Right renal cortex interstitium (tissue), 3 donors: ENCODE data around the gene LIN9. TPM values are rescaled to one million over a fixed set of nuclear protein-coding genes. Genes with fewer than 3 reads are reported as not detected.
"Not testable (repeated sequence)": the region's sequence is repeated elsewhere in the genome, so short reads cannot be mapped to it uniquely, and the experiment has no call there.

ENCODE experiments used
- DNase-seq, 3 donors: peaks; one replicate each; pipeline ENCODE4 v3.0.0-alpha.2; 2013; ENCODE audit warnings: low read depth in 3 of 3, low spot score in 2 of 3
- polyA plus RNA-seq, 3 donors: library from polyadenylated mRNA; unstranded; fragments of 120-200 nt; gene quantifications; one replicate each; pipeline ENCODE4 v1.2.1, GENCODE V29; 2013; ENCODE audit not compliant: insufficient read length in 3 of 3

Gene LIN9
- polyA plus RNA-seq, 3 donors = 10.5 to 12.1 (median 11.7) TPM

DNA sequence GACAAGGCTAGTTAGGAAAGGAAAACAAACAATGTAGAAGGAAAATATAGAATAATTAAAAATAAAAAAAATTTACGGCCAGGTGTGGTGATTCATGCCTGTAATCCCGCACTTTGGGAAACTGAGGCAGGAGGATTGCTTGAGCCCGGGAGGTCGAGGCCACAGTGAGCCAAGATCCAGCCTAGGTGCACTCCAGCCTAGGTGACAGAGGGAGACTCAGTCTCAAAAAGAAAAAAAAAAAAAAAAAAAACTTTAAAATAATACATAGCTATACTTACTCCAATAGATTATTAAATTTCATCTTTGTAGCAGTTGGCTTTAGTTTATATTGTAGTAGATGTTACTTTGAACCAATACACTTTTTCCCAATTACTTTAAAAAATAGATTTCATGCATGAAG is 32.0 kb downstream of the LIN9 start:
- DNase-seq = no peak

DNA sequence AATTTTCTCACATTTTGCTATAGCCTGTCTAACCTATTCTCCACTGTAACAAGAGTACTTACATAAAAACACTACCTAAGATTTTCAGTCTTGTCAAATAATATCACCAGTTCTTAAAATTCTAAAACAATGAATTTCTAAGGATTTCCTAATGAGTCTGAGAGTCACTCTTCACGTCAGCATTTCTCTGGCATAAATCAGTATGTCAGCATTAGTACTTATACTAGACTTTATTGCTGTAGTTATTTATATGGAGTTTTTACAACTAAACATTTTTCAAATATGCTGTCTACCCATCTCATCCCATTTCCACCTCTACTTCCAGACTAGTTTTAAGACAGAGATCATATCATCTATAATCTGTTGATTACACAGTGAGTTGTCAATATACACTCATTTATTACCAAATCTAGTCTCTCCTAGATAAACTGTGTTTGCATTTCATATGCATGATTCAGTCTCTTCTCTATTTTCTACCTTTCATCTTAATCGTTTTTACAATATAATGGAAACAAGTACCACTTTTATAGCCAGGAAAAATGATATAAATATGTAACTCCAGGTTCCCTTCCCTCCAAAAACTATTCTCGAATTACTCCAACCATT is 32.8 kb downstream of the LIN9 start:
- no peak for DNase-seq

DNA sequence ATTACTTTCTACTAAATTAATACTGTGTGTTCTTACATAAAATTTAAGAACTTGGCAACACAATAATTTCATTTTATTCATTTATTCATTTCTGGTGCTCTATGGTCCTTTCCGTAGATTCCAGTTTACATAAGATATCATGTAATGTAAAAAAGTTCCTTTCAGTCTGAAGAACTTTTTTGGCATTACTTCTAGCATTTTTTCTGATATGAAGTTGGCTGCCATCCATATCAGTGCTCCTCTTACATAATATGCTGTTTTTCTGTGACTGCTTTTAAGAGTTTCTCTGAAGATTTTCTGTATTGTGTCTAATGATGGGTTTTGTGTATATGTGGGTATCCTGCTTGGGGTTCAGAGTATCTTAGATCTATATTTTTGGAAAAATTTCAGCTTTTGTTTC is 34.8 kb downstream of the LIN9 start:
- DNase-seq = no peak

DNA sequence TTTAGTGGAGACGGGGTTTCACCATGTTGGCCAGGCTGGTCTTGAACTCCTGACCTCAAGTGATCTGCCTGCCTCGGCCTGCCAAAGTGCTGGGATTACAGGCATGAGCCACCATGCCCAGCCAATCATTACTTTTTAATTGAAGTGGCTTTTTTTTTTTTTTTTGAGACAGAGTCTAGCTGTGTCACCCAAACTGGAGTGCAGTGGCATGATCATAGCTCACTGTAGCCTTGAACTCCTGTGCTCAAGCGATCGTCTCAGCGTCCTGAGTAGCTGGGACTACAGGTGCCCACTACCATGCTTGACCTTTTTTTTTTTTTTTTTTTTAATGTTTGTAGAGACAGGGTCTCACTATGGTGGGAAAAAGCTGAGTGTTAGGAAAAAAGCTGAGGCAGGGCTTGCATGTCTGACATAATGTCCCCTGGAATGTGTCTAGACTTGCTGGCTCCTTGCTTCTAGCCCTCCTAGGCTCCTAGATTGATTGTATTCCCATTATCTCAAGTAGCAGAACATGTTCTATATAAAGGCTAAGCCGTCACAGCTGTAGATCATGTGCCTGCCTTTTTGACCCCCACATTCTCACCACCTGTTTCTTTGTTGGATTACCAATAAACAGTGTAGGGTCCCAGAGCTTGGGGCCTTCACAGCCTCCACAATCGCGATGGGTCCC is 36.6 kb downstream of the LIN9 start:
- not testable (repeated sequence) for DNase-seq

DNA sequence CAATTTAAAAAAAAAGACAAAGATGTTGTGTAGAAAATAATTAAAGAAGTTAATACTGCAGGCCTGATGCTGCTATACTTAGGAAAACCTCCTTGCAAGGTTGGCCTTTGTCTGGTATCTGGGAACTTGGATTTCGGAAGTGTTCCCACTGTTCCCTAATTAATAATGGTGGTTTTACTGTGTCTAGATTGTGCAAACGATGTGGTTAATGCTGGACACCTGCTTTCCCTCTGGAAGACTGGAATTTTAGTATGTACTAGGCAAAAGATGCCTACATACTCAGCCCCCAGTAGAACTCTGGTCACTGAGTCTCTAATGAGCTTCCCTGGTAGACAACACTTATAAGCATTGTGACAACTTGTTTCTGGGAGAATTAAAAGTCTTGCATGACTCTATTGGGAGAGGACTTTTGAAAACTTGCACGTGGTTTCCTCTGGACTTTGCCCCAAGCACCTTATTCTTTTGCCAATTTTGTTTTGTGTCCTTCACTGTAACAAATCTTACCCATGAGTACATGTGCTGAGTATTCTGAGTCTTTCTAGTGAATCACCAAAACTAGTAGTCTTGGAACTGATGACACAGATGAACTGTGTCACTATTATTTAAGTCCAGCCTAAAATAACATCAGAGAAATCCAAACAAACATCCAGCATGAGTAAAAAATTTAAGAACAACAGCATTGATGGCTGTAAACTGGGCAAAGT is 40.4 kb downstream of the LIN9 start:
- no peak for DNase-seq

DNA sequence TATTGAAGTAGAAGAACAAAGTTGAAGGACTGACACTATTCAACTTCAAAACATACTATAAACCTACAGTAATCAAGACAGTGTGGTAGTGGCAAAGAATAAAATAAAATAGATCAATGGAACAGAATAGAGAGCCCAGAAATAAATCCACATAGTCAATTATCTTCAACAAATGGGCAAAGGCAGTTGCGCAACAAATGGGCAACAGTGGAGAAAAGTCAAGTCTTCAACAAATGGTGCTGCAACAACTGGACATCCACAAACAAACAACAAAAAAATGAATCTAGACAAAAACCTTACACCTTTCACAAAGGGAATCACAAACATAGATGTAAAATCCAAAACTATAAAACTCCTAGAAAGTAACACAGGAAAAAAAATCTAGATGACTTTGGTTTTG is 47.1 kb downstream of the LIN9 start:
- DNase-seq = no peak

DNA sequence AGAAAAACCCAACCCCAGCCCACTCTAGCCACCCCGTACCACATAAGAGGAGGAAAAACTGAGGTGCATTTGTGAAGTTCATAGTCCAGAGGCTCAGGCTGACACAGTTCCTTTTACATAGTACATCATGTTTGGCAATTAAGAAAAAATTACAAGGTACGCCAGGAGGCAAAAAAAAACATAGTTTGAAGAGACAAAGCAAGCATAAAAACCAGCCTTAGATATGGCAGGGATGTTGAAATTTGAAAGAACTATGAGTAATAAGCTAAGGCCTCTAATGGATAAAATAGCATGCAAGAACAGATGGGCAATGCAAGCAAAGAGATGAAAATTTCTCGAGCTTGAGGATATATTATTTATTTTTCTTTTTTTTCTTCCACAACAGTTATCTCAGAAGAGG is 53.6 kb downstream of the LIN9 start:
- DNase-seq = no peak

DNA sequence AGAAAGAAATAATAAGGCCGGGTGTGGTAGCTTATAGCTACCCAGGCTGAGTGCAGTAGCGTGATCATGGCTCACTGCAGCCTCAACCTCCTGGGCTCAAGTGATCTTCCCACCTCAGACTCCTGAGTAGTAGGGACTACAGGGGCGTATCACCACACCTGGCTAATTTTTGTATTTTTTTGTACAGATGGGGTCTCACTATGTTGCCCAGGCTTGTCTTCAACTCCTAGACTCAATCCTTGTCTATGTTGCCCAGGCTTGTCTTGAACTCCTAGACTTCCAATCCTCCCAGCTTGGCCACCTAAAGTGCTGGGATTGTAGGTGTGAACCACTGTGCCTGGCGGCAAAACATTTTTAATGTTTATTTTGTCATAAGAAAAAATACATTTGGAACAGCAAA is 55.0 kb downstream of the LIN9 start:
- DNase-seq = no peak

DNA sequence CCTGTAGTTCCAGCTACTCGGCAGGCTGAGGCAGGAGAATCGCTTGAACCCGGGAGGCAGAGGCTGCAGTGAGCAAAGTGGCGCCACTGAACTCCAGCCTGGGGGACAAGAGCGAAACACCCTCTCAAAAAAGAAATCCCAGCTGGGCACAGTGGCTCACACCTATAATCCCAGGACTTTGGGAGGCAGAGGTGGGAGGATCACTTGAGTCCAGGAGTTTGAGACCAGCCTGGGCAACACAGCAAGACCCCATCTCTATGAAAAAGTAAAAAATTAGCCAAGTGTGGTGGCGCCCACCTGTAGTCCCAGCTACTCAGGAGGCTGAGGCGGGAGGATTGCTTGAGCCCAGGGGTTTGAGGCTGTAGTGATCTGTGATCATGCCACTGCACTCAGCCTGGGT is 56.1 kb downstream of the LIN9 start:
- DNase-seq = not testable (repeated sequence)

DNA sequence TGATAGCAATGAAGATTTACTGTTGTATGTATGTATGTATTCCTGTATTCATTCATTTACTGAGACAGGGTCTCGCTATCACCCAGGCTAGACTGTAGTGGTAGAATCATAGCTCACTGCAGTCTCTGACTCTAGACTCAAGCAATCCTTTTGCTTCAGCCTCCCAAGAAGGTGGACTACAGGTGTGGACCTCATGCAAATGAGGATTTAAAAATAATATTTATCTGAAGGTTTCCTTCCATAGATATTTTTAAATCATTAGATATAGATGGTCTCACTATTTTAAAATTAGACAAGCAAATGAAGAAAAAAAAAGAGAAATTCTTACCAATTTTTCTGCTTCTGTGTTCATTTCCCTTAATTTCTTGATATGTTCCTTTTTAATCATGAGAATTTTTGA is 58.5 kb downstream of the LIN9 start:
- no peak for DNase-seq

DNA sequence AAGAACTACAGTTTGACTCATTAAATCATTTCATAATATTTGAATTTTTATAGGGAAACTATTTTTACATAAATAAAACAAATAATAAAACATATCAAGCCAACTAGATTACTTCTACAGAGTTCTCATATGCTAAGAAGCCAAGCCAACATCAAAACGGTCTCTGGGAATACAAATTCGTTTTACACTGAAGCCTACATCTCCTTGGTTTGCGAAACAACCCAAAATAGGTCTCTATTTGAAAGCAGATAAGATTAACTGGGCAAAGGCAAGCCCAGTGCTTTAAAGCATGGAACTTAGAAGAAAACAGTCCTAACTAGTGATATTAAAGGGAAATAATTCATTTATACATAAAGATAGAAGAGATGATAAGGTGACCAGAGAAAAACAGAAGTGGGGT is 60.2 kb downstream of the LIN9 start:
- DNase-seq = no peak

DNA sequence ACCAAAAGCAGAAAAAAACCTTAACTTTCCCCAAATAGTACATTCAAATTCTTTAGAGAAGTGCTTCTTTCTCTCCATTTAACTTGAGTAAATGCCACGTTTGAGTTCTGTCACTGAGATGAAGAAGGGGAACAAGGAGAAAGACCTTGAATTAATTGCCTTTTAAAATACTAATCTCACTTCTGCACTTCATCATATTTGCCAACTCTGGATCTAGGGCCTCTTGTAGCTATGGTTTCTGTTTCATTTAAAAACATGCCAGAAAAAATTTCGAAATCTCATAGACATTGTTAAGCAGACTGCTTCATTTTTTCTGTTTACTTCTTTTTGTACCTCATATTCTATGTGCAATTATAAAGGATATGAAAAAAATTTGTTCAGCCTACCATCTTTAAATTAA is 60.9 kb downstream of the LIN9 start:
- DNase-seq = no peak

DNA sequence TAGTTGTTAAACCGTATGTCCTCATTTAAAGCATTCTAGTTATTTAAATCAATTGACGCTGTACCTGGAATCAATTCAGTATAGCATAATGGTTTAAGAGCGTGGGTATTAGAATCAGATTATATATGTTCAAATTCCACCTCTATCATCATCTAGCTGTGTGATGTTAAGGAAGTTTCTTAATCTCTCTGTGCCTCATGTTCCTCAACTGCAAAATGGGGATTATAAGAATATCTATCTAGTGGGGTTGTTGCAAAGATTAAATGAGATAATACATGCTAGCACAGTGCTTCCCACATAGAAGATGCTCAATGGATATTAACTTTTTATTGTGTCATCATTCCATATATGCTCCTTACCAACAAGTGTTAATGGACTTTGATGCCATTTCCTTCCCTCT is 69.5 kb downstream of the LIN9 start:
- DNase-seq = no peak

DNA sequence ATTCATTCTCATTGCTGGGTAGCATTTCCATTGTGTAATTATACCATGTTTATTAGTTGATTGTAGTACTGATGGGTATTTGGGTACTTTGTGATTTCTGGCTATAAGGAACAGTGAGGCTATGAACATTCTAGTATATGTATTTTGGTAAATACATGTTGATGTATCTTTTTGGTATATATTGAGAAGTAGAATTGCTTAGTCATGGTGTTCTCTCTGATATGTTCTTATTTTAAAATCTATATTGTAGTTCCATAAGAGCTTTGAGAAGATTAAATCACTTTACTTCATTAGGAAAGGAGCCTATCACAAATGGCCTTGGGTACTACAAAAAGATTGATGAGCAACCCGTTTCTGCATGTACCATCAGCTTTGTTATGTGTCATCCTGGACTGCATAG is 72.1 kb downstream of the LIN9 start:
- DNase-seq = no peak

DNA sequence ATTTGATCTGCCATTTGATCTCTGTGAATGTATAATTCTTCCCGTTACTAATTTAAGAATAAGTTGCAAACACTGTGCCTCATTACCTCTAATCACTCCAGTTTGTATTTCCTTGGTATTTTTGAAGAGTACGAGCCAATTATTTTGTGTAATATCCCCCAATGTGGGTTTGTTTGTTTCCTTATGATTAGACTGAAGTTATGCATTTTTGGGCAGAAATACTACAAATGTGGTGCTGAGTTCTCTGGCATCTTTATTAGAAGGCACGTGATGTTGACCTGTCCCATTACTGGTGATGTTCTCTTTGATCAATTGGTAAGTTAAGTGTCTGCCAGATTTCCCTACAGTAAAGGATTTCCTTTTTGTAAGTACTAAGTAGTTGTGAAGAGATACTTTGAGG is 75.2 kb downstream of the LIN9 start:
- no peak for DNase-seq

DNA sequence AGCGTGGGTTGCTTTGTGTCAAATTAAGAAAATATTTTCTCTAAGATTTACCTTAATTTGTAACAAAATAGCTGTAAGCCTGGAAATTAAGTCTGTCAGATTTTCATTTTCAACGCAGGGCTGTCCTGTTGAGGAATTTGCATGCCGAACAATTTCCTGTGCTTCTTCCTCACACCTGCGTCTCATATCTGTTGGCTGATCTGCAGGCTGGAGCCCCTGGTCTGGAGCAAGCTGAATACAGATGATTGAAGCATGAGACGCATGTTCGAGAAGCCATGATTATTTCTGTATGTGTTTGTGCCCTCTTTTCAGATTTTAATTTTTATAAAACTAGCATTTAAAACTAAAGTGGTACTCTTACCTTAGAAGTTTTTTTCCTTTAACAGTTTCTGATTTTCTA is 75.7 kb downstream of the LIN9 start:
- no peak for DNase-seq

DNA sequence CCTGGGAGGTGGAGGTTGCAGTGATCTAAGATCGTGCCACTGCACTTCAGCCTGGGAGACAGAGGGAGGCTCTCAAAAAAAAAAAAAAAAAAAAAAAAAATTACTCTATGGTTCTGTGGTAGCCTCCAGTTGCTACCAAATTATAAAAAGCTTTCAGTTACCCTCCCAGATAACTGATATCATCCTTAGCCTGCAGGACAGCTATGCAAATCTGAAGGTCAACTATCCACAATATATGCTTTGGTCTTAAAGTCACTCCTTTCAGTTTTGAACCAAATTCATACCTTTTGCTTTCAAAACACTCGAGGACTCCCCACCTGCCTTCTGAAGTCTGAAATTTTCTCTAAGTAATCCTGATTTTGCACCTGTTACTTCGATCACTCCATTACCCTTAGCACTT is 82.4 kb downstream of the LIN9 start:
- no peak for DNase-seq

DNA sequence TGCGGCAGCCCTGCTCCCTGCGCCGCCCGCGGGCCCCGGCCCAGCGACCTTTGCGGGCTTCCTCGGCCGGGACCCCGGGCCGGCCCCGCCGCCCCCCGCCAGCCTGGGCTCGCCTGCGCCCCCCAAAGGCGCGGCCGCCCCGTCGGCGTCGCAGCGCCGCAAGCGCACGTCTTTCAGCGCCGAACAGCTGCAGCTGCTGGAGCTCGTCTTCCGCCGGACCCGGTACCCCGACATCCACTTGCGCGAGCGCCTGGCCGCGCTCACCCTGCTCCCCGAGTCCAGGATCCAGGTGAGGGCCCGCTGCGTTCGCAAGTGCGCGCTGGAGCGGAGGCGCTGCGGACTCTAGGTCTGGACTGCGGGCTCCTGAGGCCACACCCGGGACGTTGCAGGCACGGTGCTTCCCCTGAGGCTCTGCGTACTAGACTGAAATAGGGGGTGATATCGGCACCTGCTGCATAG is 85.1 kb downstream of the LIN9 start:
- no peak for DNase-seq

DNA sequence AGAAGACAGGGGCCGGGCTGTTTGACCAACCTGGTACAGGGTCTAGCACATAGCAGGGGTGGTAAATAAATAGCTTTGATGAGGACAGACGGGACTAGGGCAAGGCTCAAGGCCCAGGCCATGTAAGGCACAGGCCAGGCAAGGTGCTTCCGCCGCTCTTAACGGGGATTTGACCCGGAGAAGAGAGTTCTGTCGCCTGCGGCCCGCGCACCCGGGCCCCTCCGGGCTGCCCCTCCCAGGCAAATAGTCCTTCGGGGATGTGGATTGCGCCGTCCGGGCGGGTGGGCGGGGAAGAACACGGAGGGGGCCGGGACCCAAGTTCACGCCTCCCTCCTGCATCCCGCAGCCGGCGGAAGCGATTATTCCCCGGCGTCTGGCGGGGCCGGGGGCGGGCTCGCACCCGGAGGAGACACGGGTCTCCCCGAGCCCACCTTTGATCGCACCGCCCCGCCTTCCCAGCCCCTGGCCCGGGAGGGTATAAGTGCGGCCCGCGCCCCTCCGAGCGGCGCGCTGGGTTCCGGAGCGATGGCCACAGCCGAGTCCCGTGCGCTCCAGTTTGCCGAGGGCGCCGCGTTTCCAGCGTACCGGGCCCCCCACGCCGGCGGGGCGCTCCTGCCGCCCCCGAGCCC is 85.7 kb downstream of the LIN9 start, which contains the start of gene MIXL1:
TSS of gene MIXL1 (plus strand) at position 508 of the 629 bp plus-strand sequence. CDS start at position 526, 18 bp downstream.
- DNase-seq = no peak

DNA sequence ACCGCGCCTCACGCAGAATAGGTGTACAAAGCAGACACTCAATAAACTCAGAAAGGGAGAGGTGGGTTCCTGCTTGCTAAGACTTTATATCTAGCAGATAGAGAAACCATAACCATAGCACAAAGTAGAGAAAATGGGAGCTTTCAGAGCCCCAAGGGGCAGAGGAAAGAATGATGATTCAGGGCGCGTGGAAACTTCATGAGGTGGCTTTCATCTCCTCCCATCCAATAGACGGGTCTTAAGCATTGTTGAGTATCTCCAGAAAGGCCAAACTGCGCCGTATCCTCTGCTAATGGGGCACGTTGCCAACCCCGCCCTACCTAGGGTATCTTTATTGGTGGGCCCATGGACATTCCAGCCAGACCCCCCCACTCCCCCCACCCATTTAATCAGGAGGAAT is 86.3 kb downstream of the LIN9 start:
- no peak for DNase-seq

DNA sequence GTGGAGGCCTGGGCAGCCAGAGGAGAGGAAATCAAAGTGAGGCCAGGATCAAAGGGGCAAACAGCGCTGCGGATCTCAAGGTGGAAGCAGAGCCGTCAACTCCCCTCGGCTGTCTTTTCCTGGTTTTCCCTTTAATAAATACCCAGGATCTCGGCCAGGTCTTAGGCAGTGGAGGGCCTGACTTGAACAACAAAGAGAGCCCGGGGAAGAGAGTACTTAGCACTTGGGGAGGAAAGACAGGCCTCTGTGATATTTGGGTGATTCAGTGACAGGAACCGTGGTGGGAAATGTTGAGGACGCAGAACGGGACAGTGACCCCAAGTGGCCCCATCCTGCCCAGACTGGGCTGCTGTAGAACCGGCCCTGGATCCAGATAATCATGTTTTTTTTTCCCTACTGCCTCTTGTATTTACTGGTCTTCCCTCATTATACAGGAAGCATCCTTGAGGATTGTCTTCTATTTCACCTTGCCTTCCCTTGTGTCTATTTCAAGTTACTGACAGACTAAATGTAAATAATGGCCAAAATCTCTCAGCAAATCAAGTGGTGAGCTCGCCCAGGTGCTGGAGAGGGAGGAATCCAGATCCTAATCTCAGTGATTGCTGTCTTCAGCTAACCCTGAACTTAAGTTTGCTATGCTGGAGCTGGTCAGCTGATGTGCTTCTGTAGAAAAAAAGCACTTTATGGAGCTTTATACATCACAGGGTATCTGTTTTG is 88.3 kb downstream of the LIN9 start:
- DNase-seq = no peak
